G401 (cell line): Measurements from ENCODE around the gene URAD. TPM values are rescaled to one million over a fixed set of nuclear protein-coding genes. Genes with fewer than 3 reads are reported as not detected.

Experiments used
- DNase-seq: peaks from one replicate; pipeline ENCODE4 v3.0.0-alpha.2; 2015; ENCODE audit warnings: low spot score
- in situ Hi-C: cut with HindIII; loops from 2 replicates; pipeline ENCODE4 v1.10.0; 2016; ENCODE audit warnings: low sequenced_read_pairs, mixed read lengths
- total RNA-seq: library from RNA; depleted of rRNA; stranded (reverse); fragments of >200 nt; shearing (Covaris generic); gene quantifications from 2 replicates; pipeline ENCODE4 v1.2.3, GENCODE V29; 2014

Gene URAD
- total RNA-seq, 1 experiment from 2014 or later = not detected

DNA sequence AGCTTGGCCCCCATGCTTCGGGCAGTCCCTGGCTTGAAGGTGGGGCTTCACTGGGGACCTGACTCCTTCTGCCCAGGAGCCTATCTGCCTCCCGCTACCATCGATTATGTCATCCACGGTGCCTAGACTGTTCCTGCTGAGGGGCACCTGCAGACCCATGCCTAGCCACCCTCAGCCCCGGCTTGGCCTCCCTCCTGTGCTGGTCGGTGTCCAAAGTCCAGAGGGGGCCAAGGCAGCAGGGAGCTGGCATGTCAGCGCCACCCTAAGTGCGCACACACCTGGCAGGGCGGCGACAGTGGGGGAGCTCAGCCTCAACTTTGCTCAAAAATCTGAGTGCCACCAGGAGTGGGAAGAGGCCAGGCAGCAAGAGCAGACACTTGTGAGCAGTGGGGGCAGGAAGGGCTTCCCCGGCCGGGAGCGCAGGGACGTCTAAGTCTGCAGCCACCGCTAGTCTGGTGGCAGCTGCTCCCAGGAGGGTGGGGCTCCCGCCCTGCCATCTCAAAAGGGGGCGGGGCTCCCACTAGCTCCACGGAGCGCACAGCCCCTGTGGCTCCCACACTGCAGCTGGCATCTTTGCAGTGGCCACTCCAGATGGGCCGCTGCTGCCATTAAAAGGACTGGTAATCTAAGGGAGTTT lies 13.5 kb upstream of the URAD start:
- in situ Hi-C loops = no loop called here
- DNase-seq = no peak

GRCh38 chr13:28001049-28001448 lies 12.6 kb upstream of the URAD start:
- in situ Hi-C loops = no loop called here
- DNase-seq = no peak

DNA sequence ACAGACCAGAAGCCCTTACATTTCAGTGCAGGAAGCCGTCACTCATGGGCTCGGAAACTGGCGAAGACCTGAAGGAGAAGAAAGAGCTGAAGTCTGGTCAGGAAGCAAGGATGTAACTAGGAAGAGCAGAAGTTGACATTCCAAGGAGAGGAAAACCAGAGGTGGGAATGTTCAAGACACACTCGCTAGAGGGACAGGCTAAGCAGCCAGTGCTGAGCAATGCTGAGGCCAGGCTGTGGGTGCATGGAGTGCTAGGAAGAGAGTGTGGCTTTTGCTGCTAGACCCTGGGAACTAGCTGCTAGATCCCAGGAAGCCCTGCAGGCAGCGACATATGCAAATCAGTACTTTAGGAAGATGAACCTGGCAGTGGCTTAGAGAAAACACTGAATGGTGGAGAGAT lies 12.1 kb upstream of the URAD start:
- peak; percentile 47 for DNase-seq

DNA sequence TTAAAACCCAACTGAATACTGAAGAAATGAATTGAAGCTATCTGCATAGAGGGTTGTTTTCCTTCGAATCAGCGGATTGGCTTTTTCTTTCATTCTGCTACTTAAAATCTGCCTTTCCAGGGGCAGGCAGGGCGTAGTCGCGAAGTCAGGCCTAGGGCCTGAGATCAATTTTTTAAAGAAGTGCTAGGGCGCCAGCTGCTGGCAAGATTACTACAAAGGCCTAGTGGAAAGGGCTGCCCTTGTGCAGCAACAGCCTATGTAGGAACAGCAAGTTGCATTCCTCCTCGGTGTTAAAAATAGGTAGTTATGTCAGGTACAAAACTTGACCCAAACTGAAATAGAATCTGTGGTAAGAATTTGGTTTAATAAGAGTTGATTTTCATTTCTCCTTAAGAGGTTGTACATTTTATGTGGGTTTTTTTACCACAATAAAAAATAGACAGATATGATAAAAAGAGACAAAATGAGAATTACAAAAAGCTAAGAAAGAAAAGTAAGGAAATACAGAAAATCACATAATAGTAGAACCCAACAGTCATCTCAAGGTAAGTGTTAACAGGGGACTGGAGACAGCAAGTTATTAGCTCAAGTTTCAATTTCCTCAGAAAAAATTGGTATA lies 9.5 kb upstream of the URAD start:
- peak; percentile 22 for DNase-seq
- in situ Hi-C loops = no loop called here

More for the DNA sequence above, 12.1 kb upstream of the URAD start:
- in situ Hi-C loops = no loop called here

DNA sequence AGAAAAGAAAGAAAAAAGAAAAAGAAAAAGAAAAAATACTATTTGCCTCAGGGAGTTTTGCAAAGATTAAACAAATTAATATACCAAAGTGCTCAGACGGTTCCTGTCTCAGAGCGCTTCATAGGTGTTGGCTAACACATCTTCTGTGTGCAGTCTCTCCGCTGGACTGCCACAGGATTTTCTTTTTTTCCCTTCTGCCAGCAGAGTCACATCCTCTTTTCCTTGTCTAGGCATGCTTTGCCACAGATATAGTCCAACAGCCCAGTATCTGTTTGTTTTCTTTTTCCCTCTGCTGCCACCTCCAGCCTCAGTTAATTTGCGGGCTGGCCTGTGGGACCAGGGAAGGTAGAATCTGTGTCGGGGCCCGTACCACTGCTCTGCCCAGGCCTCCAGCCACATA lies 3.4 kb upstream of the URAD start:
- in situ Hi-C loops = no loop called here
- DNase-seq = no peak

DNA sequence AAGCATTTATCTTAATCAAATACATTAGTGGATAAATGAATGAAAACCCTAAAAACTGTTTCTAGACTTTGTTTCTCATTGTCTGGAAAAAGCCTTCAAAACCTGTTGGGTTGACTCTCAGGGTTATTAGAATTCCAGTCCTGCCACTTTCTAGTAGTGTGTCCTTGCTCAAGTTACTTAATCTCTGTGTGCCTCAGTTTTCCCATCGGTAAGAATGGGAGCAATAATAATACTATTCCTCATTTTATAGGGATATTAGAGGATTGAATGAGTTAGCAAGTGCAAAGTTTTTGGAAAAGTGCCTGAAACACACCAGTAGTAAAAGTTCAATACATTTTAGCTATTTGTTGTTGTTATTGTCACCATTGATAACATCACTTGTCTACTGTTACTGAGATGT lies 2.9 kb downstream of the URAD start:
- DNase-seq = no peak
- in situ Hi-C loops = no loop called here

DNA sequence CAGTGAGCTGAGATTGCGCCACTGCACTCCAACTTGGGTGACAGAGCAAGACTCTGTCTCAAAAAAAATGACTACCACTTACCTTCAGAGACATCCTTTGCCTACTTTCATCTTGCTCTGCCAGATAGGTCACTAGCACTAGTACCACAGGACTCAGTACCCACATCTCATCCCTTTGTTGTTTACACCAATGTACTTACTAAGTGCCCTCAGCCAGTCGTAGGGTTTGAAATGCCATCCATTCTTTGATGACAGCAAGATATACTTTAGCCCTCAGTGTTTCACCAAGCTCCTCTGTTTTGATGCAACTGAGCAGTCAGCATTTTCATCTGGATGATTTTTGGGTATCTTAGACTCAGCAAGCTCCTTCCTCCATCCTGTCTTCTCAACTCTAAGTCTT lies 6.1 kb downstream of the URAD start:
- DNase-seq = no peak
- in situ Hi-C loops = no loop called here

DNA sequence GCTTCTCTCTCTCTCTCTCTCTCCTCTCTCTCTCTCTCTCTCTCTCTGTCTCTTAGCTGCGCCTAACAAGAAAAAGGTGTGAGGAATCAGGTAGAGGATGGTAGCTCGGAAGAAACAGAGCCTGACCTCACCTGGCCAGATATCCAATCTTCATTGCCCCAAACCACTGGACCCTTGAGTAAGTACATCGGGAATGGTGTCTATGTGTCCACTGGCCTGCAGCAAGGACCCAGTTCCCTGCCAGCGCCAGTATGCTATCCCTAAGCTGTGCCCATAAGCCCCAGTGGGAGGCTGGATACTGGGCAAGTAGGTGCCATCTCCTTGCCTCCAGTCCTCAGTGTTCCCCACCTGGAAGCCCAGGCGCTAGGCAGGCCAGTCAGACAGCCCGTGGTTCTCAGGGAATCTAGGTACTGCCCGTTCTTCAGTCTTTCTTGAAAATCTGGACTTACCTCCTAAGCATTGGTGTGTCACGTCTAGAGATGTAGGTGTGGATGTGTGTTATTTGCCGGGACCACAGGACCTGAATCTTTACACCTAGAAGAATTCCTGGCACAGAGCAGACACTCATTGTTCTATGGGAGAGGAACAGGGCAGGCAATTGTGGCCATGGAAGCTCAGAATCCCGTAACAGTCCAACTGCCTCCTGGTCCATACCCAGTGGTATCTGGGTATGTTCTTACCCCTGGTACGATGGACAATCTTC lies 7.3 kb downstream of the URAD start:
- in situ Hi-C loops = no loop called here
- DNase-seq = no peak

GRCh38 chr13:27980280-27980998 lies 8.1 kb downstream of the URAD start:
- no peak for DNase-seq
- in situ Hi-C loops = no loop called here

GRCh38 chr13:27979765-27980279 lies 8.7 kb downstream of the URAD start:
- no peak for DNase-seq
- in situ Hi-C loops = no loop called here

- DNase-seq = no peak
- in situ Hi-C loops = no loop called here
These were observed 9.4 kb downstream of the URAD start for GRCh38 chr13:27979001-27979643.

- DNase-seq = no peak
- in situ Hi-C loops = no loop called here
These were observed 10.1 kb downstream of the URAD start for GRCh38 chr13:27978301-27978968.

- no peak for DNase-seq
- in situ Hi-C loops = no loop called here
These were observed 10.8 kb downstream of the URAD start for GRCh38 chr13:27977476-27978300.

- in situ Hi-C loops = no loop called here
- no peak for DNase-seq
These were observed 12.0 kb downstream of the URAD start for GRCh38 chr13:27976362-27977091.

- in situ Hi-C loops = no loop called here
- no peak for DNase-seq
These were observed 12.7 kb downstream of the URAD start for GRCh38 chr13:27975564-27976361.

DNA sequence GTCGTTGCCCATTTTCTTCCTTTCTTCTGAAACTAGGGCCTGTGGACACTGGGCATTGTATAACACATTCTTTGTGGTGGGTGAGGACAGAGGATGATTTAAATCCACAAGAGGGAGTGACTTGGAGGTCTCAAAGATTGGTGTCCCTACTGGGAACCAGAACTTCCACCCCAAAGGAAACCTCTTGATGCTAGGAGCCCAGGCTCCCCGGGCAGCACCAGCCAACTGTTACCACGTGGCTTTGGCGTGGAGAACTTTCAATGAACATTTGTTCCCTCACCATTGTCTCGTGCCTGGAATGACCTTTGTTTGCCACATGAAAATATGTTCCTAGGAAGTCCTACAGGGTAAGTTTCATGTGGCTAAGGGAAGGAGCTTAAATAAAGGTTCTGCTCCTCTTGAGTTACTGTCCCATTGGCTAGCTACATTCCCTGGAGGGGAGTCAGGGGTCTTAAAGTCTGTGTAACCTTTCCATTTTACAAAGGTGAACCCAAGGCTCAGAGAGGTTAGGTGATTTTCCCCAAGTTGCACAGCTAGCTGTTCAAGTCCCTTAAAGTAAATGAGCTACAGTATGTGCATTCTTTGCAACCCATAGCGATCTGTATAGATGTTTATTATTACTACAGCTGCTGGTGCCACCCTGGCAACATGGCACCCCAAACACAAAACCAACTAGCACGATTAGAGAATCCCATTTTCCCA lies 14.4 kb downstream of the URAD start:
- in situ Hi-C loops = no loop called here
- no peak for DNase-seq
